Measurements from ENCODE around the gene WFDC1.
"Not testable (repeated sequence)": the region's sequence is repeated elsewhere in the genome, so short reads cannot be mapped to it uniquely, and the experiment has no call there.

Gene WFDC1

DNA sequence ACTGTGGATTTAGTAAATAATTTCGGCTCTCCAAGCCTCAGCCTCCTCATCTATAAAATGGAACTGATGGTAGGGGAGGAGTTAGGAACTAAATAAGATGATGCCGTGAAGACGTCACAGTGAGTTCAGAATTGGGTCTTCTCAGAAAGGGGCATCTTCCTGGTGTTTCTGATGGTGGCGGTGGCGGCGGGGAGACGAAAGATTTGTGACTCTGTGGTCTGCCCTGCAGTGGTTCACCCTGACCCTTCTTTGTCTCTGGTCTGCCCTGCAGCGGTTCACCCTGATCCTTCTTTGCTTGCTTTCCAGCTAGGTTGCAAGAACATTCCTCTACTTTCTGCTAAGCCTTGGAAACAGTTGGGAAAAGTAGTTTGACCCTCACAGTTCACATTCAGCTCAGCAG is 34.3 kb downstream of the WFDC1 start:
- no peak for DNase-seq (ENCODE audit: low read depth)

DNA sequence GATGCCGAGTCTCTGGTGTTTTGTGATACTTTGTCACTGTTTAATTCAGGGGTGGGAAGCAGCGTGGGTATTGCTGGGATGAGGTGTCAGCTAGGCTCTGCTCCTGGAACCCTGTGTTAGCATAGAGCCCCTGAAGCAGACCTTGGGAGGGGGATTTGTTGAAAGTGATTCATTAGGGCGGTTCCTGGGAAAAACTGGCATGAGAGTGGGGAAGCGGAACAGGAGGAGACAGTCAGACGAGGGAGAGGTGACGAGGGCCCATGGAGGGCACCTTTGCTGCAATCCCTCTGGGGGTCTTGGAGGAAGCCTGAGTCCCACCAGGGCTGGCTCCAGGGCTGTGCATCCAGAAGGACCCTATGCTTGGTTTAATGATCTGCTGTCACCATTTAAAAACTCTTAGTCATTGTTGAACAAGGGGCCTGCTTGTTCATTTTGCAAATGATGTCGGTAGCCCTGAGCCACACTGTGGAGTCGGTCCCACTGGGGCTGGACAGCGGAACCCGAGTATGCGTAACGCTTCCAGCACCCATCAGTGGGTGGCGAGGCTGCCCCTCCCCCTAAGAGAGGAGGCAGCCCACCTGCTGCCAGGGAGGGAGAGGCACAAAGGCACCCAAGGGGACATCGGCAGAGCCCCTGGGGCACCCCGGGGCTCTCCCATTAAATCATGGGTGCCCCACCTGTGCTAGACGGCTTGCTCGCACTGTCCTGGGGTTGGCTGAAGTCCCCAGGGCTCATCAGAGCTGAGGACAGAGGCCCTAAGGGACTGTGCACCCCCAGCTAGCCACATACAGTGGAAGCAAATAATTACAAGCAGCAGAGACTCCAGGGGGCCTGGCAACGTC is 35.4 kb downstream of the WFDC1 start:
- DNase-seq (ENCODE audit: low read depth) = no peak

DNA sequence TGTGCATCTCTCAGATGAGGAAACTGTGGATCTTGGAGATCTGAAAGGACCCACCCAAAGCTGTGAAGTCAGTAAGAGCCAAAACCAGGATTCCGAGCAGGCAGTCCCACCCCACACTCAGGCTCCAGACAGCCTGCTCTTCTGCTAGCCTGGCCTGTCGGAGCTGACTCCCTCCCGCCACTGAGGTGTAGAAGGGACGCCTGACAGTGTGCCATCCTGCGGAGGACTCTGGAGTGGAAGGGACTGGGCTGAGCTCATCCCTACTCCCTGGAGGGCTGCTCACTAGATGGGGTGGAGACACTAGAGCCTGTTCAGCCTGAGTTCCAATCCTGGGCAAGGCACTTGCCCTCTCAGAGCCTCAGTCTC is 36.0 kb downstream of the WFDC1 start:
- no peak for DNase-seq (ENCODE audit: low read depth)

DNA sequence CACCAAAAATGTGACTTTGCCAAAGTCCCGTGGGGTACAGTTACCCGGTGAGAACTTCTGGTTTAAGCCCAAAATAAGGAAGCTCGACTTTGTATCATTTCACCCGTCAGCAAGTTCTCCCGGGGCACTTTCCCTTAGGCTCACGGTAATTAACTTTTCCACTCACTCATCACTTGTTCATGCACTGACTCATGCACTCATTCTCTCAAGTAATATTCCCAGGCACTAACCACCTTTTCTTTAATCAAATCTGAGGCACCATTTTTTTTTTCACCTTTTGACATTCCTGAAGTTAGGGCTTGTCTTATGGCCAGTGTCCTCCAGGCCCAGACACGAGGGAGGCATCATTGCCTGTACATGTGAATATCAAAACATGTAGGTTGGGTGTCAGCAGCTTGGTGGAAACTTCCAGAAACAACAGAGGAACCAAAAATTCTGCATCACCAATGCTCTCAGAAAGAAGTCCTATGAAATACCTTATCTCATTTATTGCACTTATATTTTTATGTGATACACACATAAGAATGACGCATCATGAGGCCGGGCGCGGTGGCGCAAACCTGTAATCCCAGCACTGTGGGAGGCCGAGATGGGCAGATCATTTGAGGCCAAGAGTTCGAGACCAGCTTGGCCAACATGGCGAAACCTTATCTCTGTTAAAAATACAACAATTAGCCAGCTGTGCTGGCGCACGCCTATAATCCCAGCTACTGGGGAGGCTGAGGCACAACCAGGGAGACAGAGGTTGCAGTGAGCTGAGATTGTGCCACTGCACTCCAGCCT is 37.5 kb downstream of the WFDC1 start:
- DNase-seq (ENCODE audit: low read depth) = no peak

DNA sequence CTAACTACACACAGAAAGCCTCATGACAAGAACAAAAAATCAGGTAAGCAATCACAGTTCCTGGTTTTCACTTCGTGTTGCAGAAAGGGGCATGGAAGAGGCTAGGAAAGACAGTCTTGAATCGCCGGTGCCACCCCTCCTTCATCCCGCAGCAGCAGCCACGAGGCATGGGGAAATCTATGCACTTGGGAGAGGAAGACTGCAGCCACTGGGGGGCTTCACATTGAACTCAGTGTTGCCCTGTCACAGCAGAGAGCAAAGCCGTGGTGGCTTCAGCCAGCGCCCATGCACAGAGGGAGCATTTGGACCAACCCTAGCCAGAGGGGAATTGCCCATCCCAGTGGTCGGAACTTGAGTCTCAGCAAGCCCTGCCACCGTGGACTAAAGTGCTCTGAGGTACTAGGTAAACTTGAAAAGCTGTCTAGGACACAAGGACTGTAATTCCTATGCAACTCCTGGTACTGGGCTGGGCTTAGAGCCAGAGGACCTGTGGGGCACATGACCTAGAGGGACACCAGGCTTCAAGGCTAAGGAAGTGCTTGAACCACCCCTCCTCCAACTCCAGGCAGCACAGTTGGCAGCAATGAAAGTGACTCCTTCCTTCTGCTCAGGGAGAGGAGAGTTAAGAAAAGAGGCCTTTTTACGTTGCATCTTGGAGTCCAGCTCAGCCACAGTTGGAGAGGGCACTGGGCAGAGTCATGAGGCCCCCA is 38.5 kb downstream of the WFDC1 start:
- DNase-seq (ENCODE audit: low read depth) = no peak

DNA sequence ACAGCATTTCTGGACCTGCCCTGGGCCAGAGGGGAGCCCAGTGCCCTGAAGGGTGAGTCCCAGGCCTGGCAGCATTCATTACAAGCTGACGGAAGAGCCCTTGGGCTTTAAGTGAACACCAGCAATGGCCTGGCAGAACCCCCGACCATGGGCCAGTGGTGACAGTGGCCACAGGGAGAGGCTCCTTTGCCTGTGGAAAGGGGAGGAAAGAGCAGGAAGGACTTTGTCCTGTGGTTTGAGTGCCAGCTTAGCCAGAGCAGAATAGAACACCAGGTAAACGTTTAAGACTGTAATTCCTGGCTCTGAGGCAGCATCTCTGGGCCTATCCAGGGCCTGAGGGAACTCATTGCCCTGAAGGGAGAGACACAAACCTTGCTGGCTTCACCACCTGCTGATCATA is 39.4 kb downstream of the WFDC1 start:
- DNase-seq (ENCODE audit: low read depth) = no peak

DNA sequence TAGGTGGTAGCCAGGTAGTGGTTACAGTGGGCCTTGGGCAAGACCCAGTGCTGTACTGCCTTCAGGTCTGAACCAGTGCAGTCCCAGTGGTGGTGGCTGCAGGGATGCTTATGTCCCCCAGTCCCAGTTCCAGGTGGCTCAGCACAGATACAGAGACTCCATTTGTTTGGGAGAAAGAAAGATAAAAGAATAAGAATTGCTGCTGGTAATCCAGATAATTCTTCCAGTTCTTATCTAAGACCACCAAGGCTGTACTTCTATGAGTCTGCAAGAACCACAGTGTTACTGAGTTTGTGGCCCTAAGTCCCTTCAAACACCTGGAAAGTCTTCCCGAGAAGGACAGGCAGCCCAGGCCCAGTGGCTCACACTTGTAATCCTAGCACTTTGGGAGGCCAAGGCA is 39.8 kb downstream of the WFDC1 start:
- DNase-seq (ENCODE audit: low read depth) = no peak

DNA sequence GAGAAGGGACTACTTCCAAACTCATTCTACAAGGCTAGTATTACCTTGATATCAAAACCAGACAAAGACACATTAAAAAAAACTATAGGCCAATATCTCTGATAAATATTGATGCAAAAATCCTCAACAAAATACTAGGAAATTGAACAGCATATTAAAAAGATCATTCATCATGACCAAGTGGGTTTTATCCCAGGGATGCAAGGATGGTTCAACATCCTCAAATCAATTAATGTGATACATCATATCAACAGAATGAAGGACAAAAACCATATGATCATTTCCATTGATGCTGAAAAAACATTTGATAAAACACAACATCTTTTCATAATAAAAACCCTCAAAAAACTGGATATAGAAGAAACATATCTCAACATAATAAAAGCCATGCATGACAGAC is 42.6 kb downstream of the WFDC1 start:
- not testable (repeated sequence) for DNase-seq (ENCODE audit: low read depth)

DNA sequence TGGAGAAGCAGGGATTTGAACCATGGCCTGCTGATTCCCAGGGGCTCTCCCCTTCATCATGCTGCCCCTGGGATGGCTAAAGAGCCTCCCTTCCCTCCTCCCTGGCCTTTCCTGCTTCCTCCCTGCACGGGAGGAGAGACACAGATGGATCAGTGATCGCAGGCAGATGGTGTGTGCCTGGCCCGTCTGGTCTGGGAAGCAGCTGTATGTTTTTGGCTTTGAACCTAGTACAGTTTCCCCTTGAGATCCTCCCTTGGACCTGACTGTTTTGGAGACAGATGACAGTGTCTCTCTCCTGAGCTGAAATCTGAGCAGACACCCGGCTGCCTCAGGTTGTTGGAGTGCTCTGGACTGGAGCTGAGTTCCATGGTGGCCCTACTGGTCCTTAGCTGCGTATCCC is 44.6 kb downstream of the WFDC1 start:
- DNase-seq (ENCODE audit: low read depth) = no peak

DNA sequence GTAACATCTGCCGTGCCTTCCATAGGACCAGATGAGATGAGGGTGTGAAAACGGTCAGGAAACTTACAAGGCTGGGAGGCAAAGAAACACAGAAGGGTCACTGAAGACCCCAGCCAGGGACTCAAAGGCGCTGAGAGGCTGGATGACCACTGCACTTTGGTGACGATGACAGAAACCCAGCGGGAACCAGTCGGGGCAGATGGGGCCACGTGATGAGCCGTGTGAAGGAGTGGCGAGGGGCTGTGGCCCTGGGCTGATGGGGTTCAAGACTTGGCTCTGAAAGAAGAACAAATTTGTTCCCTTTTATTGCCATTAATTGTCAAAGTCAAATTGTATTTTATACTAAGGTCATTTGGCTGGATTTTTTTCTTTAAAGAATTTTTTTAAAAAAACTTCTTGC is 45.1 kb downstream of the WFDC1 start:
- DNase-seq (ENCODE audit: low read depth) = no peak

DNA sequence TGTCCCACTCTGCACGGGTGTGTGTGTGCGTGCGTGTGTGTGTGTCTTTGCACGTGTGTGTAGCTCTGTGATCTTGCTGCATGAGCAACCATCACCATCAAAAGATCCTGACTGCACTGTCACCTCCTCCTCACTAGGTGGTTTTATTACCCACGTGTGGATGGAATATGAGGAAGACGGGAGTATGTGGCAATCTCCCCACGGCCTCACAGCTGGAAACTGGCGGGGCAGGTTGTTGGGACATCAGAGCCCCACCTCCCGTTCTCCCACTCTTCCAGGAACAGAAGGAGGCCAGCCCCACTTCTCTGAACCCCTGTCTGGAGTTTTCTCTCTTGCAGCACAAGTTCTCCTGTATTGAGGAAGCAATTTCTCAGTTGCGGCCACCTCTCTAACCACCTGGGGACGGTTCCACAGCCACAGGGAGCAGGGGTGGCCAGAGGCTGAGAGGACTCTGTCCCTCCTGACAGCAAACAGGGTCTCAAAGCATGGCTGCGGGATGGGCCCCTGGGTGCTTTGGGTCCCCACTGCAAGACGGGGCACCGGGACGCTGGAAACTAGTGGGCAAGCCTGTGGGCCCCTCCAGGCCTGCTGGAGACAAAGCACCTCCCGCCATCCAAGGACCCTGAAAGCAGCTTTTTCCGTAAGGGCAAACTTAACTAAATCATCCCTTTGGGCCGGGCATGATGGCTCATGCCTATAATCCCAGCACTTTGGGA is 45.8 kb downstream of the WFDC1 start:
- no peak for DNase-seq (ENCODE audit: low read depth)

DNA sequence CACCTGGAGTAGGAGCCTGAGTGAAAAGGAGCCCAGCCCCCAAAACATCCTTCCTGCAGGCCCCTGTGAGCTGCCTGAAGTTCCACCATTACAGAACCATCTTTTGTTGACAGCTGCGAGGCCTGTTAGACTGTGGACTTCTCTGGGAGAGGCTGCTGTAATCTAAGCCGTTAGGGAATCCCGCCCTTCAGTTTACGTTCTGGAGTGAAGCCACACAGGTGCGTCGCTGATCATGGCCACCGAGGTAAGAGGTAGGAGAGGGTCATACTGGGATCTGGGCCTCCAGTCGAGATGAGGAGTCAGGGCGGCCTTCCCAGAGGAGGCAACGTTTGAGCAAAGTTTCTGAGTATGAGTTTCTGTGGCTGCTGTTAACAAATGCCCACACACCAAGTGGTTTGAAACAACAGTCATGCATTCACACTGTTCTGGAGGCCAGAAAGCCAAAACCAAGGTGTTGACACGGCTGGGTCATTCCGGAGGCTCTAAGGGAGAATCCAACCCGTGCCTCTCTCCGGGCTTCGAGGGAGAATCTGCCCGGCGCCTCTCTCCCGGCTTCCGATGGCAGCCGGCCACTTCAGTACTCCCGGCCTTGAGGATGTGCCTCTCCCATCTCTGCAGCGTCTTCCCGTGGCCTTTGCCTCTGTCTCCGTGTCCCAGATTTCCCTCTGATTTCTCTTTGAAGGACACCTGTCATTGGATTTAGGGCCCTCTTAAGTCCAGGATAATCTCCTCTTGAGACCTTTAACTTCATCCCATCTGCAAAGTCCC is 47.0 kb downstream of the WFDC1 start:
- DNase-seq (ENCODE audit: low read depth) = no peak

DNA sequence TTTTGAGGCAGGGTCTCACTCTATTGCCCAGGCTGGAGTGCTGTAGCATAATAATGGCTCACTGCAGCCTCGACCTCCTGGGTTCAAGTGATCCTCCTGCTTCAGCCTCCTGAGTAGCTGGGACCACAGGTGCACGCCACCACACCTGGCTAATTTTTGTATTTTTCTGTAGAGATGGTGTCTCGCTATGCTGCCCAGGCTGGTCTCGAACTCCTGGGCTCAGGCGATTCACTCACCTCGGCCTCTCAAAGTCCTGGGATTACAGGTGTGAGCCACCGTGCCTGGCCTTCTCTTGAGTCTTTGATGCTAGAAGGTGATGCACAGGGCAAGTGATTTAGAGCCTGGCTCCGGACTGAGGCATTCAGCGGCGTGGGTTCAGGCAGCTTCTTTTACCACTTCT is 49.1 kb downstream of the WFDC1 start:
- not testable (repeated sequence) for DNase-seq (ENCODE audit: low read depth)

DNA sequence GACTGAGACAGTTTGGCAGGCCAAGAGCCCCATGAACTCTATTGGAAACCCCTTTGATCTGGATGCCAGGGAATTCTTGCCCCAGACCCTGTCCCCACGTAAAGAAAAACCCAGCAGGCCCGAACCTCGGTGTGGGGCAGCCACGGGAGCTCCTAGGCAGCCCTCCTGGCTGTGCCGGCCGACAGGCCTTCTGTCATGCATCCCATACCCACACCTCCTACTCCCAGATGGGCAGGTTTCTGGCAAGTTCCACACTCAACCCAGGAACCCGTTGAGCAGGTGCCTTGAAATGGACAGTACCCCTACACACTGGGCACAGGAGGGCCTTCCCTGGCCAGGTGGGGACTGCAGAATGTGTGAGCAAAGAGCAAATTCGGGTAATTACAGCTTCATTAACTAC is 50.1 kb downstream of the WFDC1 start:
- DNase-seq (ENCODE audit: low read depth) = no peak

DNA sequence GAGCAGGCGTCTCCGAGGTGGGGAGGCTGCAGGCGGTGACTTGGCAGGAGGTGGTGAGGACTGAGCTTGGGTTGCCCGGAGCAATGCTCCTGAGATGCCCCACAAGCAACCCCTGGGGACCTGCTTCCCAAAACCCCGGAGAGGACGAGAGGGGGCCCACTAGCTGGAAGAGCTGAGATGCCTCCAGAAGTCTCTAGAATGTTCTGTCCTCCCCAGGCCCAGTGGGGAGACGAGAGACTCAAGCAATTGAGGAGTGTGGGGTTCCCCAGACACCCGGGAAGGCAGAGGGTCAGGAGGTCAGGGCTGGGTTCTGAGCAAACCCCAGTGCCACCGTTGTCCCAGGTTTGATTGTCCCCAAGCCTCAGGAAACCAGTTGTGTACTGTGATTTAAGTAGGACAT is 52.5 kb downstream of the WFDC1 start:
- no peak for DNase-seq (ENCODE audit: low read depth)

DNA sequence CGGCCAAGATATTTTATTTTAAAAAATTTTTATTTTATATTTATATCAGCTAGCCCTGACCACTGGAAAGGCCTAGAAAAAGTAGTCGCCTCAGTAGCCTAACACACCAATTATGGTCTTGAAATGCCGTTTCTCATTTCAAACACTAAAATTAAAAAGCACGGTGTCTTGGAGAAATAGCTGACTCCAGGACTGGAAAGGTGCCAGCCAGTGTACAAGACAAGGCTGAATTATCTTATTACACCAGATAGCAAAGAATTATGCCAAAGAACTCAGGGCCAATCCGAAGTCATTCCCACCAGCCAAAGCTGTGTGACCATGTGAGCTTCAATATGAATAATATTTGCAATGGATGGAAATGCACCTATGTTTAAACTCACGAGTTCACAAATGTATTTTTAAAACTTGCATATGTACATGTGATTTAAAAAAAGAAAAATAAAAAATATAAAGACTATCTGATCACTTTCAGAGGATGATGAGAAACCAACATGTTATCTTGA is 53.8 kb downstream of the WFDC1 start:
- no peak for DNase-seq (ENCODE audit: low read depth)

DNA sequence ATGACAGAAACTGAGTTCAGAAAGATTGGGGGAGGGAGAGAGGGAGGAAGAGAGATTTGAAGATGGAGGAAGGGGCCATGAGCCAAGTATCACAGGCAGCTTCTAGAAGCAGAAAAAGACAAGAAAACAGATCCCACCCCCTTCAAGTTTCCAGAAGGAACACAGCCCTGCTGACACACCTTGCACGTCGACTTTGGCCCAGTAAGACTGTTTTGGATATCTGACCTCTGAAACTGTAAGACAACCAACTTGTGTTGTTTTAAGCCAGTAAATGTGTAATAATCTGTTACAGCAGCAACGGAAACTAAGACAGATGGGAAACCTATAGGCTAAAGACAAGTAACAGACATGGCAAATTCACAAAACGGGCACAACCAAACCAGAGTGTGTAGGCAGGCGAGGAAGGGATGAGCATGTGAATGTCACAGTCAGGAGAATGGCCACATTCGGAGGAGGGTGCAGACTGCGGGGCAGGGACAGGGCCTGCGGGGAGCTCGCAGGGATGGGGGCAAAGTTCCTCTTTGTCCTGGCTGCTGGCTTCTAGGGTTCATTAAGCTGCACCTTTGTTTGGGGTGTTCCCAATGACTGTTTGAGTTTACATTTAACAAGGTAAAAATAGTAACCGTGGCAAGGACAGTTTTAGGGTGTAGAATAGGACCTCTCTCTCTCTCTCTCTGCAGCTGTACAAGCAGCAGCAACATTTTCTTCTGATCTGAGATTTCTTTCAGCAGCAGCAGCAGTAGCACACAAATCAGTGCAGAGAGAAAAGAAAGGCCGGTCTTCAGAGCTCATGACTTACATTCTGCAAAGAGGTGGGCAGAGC is 55.4 kb downstream of the WFDC1 start:
- DNase-seq (ENCODE audit: low read depth) = no peak

DNA sequence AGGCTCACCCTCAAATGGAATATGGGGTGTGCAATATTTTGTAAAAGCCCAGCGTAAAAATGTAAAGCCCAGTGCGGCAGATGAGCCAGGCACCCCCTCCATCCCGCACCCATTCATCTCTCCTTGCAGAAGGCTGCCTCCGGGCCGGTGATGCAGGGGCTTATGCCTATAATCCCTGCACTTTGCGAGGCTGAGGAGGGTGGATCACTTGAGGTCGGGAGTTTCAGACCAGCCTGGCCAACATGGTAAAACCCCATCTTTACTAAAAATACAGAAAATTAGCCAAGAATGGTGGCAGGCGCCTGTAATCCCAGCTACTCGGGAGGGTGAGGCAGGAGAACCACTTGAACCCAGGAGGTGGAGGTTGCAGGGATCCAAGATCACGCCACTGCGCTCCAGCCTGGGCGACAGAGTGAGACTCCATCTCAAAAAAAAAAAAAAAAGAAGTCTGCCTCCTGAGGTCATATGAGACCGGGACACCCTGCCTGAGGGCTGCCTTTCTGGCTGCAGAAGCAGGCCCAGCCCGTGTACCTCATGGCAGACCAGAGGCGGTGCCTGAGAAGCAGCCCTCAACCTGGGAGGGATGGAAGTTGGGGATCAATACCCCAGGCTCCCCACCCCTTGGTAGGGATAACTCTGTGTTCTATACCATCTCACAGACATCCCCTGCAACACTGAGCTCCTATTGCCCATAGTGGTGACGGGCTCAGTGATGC is 56.2 kb downstream of the WFDC1 start:
- DNase-seq (ENCODE audit: low read depth) = no peak

DNA sequence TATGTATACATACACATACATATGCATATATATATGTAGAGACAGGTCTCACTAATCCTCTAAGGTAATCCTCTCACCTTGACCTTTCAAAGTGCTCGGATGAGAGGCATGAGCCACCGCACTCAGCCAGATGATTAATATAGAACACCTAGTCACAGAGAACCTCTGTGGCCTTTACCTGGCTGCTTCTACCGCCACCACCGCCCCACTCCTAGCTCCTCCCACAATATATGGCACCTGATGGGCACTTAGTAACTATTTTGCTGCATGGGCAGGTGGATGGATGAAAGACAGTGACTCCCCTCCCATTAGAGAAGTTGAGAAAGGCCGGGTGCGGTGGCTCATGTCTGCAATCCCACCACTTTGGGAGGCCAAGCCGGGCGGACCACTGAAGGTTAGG is 57.0 kb downstream of the WFDC1 start:
- DNase-seq (ENCODE audit: low read depth) = no peak

DNA sequence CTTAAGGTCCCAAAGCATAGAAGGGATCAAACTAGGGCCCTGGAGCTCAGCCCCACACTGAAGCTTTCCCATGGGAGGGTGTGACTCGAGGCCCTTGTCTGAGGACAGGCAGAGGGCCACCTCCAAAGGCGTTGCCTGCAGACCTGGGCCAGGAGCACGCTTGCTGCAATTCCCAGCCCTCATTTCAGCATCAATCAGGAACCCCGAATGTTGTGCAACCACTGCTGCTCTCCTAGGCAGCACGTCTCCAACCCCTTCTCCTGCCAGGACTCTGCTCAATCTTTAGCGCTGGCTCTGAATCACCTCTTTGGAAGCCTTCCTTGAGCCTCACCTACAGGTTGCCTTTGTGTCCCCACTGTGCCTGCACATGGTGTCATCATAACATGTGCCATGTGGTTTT is 59.6 kb downstream of the WFDC1 start:
- DNase-seq (ENCODE audit: low read depth) = no peak
